Measurements from ENCODE around the gene ATG7.

DNA sequence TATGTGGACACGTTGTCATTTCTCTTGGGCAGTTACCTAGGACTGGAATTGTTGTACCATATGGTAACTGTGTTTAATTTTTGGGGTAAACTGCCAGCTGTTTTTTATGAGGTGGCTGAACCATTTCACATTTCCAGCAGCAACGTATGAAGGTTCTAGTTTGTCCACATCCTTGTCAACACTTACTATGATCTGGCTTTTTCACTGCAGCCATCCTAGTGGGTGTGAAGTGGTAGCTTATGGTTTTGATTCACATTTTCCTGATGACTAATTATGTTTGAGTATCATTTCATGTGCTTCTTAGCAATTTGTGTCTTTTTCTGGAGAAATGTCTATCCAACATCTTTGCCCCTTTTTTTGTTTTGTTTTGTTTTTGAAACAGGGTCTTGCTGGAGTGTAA lies 275.3 kb downstream of the ATG7 start:
- TF ChIP-seq, protein P1, sequence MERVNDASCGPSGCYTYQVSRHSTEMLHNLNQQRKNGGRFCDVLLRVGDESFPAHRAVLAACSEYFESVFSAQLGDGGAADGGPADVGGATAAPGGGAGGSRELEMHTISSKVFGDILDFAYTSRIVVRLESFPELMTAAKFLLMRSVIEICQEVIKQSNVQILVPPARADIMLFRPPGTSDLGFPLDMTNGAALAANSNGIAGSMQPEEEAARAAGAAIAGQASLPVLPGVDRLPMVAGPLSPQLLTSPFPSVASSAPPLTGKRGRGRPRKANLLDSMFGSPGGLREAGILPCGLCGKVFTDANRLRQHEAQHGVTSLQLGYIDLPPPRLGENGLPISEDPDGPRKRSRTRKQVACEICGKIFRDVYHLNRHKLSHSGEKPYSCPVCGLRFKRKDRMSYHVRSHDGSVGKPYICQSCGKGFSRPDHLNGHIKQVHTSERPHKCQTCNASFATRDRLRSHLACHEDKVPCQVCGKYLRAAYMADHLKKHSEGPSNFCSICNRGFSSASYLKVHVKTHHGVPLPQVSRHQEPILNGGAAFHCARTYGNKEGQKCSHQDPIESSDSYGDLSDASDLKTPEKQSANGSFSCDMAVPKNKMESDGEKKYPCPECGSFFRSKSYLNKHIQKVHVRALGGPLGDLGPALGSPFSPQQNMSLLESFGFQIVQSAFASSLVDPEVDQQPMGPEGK (CRISPR knock-in tag; IDR thresholded peaks at IDR 0.05; ENCODE audit: borderline replicate concordance): no peak
- no peak for TF ChIP-seq TCF4 (CRISPR knock-in tag; IDR thresholded peaks at IDR 0.05; ENCODE audit: borderline replicate concordance)
- TF ChIP-seq ZC3H10 (CRISPR knock-in tag; IDR thresholded peaks at IDR 0.05): no peak
